Measurements from ENCODE around the gene PDLIM1. TPM values are rescaled to one million over a fixed set of nuclear protein-coding genes. Genes with fewer than 3 reads are reported as not detected.

The PDLIM1 gene
- total and polyA plus RNA-seq, 2 of the 13 experiments (the other 11 are each of a cell fraction or from before 2014, with no cell fraction given): 119 to 123 TPM

GRCh38 chr10:95278061-95278988 is 12.5 kb downstream of the PDLIM1 start (continued):
- peak; percentile 92 for TF ChIP-seq RERE (CRISPR knock-in tag; IDR thresholded peaks at IDR 0.05; ENCODE audit: low read depth)
- no peak for TF ChIP-seq SMARCC2 (IDR thresholded peaks at IDR 0.05)
- no peak; the same call in 1 of the 2 replicates for TF ChIP-seq ZNF703 (CRISPR knock-in tag; IDR thresholded peaks at IDR 0.05; ENCODE audit: borderline replicate concordance)
- TF ChIP-seq TARDBP (CRISPR knock-in tag; IDR thresholded peaks at IDR 0.05): peak; percentile 94
- TF ChIP-seq NR2F2 (IDR thresholded peaks at IDR 0.05; ENCODE audit: borderline replicate concordance, low read depth): peak; percentile 74; the same call in 1 of the 2 replicates
- TF ChIP-seq GRHL1 (CRISPR knock-in tag; conservative IDR thresholded peaks at IDR 0.05): no peak
- TF ChIP-seq, protein P1, sequence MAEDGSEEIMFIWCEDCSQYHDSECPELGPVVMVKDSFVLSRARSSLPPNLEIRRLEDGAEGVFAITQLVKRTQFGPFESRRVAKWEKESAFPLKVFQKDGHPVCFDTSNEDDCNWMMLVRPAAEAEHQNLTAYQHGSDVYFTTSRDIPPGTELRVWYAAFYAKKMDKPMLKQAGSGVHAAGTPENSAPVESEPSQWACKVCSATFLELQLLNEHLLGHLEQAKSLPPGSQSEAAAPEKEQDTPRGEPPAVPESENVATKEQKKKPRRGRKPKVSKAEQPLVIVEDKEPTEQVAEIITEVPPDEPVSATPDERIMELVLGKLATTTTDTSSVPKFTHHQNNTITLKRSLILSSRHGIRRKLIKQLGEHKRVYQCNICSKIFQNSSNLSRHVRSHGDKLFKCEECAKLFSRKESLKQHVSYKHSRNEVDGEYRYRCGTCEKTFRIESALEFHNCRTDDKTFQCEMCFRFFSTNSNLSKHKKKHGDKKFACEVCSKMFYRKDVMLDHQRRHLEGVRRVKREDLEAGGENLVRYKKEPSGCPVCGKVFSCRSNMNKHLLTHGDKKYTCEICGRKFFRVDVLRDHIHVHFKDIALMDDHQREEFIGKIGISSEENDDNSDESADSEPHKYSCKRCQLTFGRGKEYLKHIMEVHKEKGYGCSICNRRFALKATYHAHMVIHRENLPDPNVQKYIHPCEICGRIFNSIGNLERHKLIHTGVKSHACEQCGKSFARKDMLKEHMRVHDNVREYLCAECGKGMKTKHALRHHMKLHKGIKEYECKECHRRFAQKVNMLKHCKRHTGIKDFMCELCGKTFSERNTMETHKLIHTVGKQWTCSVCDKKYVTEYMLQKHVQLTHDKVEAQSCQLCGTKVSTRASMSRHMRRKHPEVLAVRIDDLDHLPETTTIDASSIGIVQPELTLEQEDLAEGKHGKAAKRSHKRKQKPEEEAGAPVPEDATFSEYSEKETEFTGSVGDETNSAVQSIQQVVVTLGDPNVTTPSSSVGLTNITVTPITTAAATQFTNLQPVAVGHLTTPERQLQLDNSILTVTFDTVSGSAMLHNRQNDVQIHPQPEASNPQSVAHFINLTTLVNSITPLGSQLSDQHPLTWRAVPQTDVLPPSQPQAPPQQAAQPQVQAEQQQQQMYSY (CRISPR knock-in tag; IDR thresholded peaks at IDR 0.05): no peak
- no peak for TF ChIP-seq MBNL3 (CRISPR knock-in tag; conservative IDR thresholded peaks at IDR 0.05)
- no peak for TF ChIP-seq BCLAF1 (IDR thresholded peaks at IDR 0.05)
- peak; percentile 93 for TF ChIP-seq ZBTB7B (CRISPR knock-in tag; IDR thresholded peaks at IDR 0.05)
- no peak for TF ChIP-seq CAMTA2 (CRISPR knock-in tag; IDR thresholded peaks at IDR 0.05; ENCODE audit: borderline replicate concordance)
- 0 out of 2 replicates have a peak, but pooled peaks have one; percentile 46 for TF ChIP-seq ARID2 (CRISPR knock-in tag; IDR thresholded peaks at IDR 0.05; ENCODE audit: borderline replicate concordance)
- no peak for TF ChIP-seq ZNF598 (CRISPR knock-in tag; IDR thresholded peaks at IDR 0.05; ENCODE audit: borderline replicate concordance)
- no peak for TF ChIP-seq SP4 (CRISPR knock-in tag; IDR thresholded peaks at IDR 0.05)
